Activated naive CD8-positive, alpha-beta T cell treated with anti-CD3 and anti-CD28 coated beads, Interleukin-2, amount 50 U/mL, for 16 hours (primary cell): Measurements from ENCODE around the gene DUSP15.

ENCODE experiments used
- DNase-seq: peaks from one replicate; pipeline ENCODE4 v3.0.0-alpha.2; 2020; ENCODE audit warnings: low read depth, low spot score

DUSP15 gene

GRCh38 chr20:31894980-31895675 lies 24.8 kb upstream of the DUSP15 start:
- DNase-seq: no peak

GRCh38 chr20:31890646-31891045 lies 20.3 kb upstream of the DUSP15 start:
- DNase-seq: no peak

GRCh38 chr20:31883829-31884228 lies 13.5 kb upstream of the DUSP15 start:
- no peak for DNase-seq

GRCh38 chr20:31881945-31882344 lies 11.6 kb upstream of the DUSP15 start:
- no peak for DNase-seq

GRCh38 chr20:31879143-31879987 lies 9.0 kb upstream of the DUSP15 start:
- peak; percentile 62 for DNase-seq

GRCh38 chr20:31877684-31878083 lies 7.4 kb upstream of the DUSP15 start:
- DNase-seq: no peak

GRCh38 chr20:31875671-31876070 lies 5.3 kb upstream of the DUSP15 start:
- no peak for DNase-seq

GRCh38 chr20:31872406-31872805 lies 2.1 kb upstream of the DUSP15 start:
- no peak for DNase-seq

GRCh38 chr20:31871618-31871954 lies 1.3 kb upstream of the DUSP15 start:
- DNase-seq: no peak

GRCh38 chr20:31870726-31871617 lies 645 bp upstream of the DUSP15 start:
- no peak for DNase-seq

GRCh38 chr20:31869673-31869941 lies 720 bp downstream of the DUSP15 start:
- DNase-seq: no peak

GRCh38 chr20:31868853-31869672 lies 1.3 kb downstream of the DUSP15 start:
- DNase-seq: no peak

GRCh38 chr20:31866221-31866620 lies 4.1 kb downstream of the DUSP15 start:
- no peak for DNase-seq

GRCh38 chr20:31864521-31865400 lies 5.6 kb downstream of the DUSP15 start:
- DNase-seq: no peak

GRCh38 chr20:31863296-31864085 lies 6.8 kb downstream of the DUSP15 start:
- no peak for DNase-seq

- DNase-seq: no peak
Measured at GRCh38 chr20:31862506-31862905, 7.8 kb downstream of the DUSP15 start.

GRCh38 chr20:31862157-31862470 lies 8.2 kb downstream of the DUSP15 start:
- DNase-seq: no peak

GRCh38 chr20:31861385-31862156 lies 8.8 kb downstream of the DUSP15 start:
- peak; percentile 47 for DNase-seq

- DNase-seq: no peak
Measured at GRCh38 chr20:31861135-31861384, 9.3 kb downstream of the DUSP15 start.
